Measurements from ENCODE around the gene PGC.
A peak's percentile ranks its signal among the peaks of the same experiment; 100 is the strongest.

PGC gene

DNA sequence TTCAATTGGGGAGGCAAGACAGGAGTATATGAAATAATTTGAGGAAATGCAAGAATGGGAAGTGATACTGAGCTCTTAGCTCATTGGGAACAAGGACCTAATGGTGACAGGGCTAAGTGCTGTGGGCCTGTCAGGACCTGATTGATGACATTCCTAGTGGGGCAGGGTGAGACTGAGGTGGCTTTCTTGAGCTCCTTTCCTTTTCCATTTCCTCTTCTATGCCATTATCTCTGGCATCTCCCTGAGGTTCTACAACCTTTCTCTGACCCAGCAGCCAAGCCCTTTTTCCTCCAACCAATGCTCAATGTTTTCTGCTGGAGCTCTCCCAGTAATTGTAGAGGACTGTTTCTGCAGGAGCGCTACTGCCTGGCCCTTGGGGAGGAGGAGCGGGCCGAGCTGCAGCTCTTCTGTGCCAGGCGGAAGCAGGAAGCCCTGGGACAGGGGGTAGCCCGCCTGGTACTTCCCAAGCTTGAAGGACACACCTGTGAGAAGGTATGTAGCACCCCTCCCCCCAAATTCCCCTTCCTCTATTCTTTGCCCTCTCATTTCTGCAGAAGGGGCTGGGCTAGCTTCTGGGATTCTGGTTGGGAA is 37.5 kb upstream of the PGC start:
- FAIRE-seq (no peak), DNase-seq (ENCODE audit: insufficient read length) (no peak)
- TF ChIP-seq TAF1 (IDR thresholded peaks at IDR 0.05; ENCODE audit: borderline replicate concordance, low read depth, low read length) (no peak), POLR2A (IDR thresholded peaks at IDR 0.05; ENCODE audit: low read depth, low read length) (no peak), POLR2AphosphoS5 (IDR thresholded peaks at IDR 0.05; ENCODE audit: low read depth, low read length) (no peak)

DNA sequence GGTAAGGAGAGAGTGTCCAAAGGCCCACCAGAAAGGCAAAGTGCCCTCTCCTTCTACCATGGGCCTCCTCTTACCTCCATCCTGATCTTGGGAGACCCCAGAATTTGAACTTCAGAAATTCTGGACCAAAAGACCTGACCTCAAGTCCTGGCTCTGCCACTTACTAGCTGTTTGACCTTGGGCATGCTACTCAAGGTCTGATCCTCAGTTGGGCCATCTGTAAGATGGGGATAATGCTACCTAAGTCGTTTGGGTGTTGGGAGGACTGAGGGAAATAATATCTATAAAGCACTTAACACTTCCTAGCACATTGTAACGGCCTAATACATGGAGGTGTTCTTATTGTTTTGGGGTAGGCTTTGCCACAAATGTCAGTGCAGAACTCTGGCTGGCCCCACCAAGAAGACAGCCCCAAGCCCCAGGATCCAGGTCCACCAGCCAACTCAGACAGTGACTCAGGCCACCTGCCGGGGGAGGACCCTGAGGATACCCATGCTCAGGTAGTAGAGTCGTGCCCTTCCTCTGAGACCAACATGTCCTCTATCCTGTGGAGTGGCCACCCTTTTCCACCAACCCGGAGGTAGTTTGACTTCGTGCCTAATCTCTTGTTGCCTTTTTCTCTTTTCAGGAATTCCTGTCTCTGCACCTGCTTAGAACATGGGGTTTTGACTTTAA is 36.0 kb upstream of the PGC start:
- no peak for FAIRE-seq

DNA sequence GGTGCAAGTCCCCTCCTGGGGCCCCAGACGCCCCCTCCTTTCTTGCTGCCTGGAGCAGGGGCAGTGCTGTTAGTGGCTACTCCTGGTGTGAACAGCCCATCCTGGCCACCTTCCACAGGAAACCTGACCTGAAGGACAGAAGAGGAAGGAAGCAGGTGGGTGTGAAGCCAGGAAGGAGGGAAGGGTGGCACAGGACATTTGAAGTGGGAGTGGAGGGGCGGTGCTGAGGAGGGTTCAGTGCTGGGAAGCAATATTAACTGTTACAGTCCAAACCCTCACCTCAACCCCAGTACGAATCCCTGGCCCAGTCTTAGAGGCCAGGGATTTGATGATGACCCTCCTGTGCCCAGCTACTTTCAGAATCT is 34.2 kb upstream of the PGC start:
- no peak for FAIRE-seq
- TF ChIP-seq TAF1 (IDR thresholded peaks at IDR 0.05; ENCODE audit: borderline replicate concordance, low read depth, low read length): no peak
- no peak for TF ChIP-seq POLR2A (IDR thresholded peaks at IDR 0.05; ENCODE audit: low read depth, low read length)
- no peak for TF ChIP-seq POLR2AphosphoS5 (IDR thresholded peaks at IDR 0.05; ENCODE audit: low read depth, low read length)
- DNase-seq (ENCODE audit: insufficient read length): no peak

More for the DNA sequence above, 36.0 kb upstream of the PGC start:
- no peak for DNase-seq (ENCODE audit: insufficient read length)
- TF ChIP-seq POLR2AphosphoS5 (IDR thresholded peaks at IDR 0.05; ENCODE audit: low read depth, low read length) (no peak), POLR2A (IDR thresholded peaks at IDR 0.05; ENCODE audit: low read depth, low read length) (no peak), TAF1 (IDR thresholded peaks at IDR 0.05; ENCODE audit: borderline replicate concordance, low read depth, low read length) (no peak)

DNA sequence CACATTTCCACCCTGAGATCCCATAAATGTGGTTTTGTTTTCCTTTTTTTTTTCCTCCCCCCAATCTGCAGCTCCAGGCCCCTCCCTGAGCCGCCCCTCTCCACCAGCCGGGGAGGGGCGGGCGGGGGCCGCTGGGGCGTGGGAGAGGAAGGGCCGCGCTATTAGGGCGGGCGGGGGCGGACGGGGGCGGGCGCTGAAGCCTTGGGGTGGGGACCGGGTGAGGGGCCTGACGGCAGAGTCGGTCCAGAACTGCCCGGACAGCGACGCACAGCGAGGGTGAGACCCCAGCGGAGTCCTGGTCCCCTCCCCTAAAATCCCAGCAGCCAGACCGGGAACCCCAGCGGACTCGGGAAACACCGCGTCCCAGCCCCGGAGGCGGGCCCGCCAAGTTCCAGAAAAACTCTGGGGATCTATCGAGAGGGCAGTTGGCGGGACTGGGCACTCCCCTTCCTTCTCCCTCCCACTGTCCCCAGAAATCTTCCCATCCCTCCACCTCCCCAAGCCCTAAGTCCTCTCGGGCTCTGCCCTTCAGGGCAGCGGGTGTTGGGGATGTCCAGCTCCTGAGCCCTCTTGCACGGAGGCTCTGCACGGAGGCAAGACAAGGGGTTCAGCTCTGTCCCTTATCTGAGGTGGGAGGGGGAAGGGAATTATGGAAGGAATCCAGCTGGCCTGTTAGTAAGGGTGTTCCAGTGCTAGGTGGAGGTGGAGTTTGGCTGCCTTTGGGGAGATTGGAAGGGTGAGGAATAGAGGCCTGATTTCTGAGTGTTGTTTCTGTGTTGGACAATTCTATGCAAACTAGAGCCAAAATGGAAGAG is 33.6 kb upstream of the PGC start, which contains the start of gene PRICKLE4:
Gene PRICKLE4, plus strand, starts transcription at position 232 of the 815 bp plus-strand sequence. CDS start 2,692 bp downstream, outside the sequence.
- TF ChIP-seq POLR2A (IDR thresholded peaks at IDR 0.05; ENCODE audit: low read depth, low read length) (no peak), POLR2AphosphoS5 (IDR thresholded peaks at IDR 0.05; ENCODE audit: low read depth, low read length) (no peak)
- DNase-seq (ENCODE audit: insufficient read length): no peak
- no peak for FAIRE-seq

DNA sequence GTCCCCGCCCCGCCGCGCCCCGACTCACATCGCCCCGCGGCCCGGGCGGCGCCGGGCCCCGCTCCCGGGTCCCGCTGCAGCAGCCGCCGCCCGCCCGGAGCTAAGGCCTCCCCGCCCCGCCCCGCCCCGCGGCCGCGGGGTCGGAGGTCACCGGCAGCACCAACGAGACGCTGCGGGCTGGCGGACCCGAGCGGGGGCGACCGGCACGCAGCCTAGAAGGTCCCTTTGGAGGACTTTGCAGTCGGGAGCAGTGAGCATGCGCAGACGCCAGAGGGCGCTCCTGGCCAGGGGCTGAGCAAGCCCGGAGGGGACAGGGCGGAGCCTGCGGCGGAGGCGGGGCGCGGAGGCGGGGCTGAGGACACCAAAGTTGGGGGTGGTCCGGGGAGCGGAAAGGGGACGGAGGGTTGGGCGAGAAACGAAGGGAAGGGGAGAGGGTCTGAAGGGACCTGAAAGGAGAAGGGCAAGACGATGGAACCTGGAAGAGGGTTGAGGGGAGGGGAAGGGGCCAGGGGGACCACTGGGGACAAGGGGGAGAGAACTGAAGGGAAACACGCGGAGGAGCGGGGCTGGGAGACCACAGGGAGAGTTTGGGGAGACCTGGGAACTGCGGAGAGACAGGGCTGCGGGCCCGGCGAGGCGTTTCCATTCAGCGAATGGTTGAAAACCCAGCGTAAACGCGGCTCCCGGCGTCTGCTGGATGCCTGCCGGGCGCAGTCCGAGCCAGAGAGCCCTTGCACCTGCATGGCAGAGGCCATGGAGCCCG is 32.8 kb upstream of the PGC start, which contains the start of gene FRS3:
Gene FRS3, minus strand, starts transcription at position 113 of the 763 bp plus-strand sequence. CDS start 2,913 bp downstream, outside the sequence.
- DNase-seq (ENCODE audit: insufficient read length): peak; percentile 98
- FAIRE-seq: peak; percentile 96
- no peak for TF ChIP-seq POLR2A (IDR thresholded peaks at IDR 0.05; ENCODE audit: low read depth, low read length)
- no peak for TF ChIP-seq TAF1 (IDR thresholded peaks at IDR 0.05; ENCODE audit: borderline replicate concordance, low read depth, low read length)
- no peak for TF ChIP-seq POLR2AphosphoS5 (IDR thresholded peaks at IDR 0.05; ENCODE audit: low read depth, low read length)

DNA sequence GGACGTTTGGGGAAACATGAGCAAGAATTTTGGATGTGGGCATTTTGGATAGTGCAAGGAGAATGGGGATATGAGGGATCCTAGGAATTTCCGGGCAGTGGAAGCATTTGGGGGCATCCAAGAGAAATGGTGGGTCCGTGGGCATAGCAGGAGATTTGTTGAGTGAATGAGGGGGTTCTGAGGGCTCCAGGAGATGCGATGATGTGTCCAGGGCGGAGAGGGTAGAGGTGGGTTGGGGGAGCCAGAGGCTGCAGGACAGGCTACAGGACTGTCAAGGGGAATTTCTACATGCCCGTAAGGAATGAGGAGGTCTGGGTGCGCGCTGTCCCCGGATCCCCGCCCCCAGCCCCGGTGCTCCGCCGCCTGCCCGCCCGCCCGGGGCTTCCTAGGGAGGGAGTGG is 32.1 kb upstream of the PGC start:
- DNase-seq (ENCODE audit: insufficient read length) (no peak), FAIRE-seq (no peak)

DNA sequence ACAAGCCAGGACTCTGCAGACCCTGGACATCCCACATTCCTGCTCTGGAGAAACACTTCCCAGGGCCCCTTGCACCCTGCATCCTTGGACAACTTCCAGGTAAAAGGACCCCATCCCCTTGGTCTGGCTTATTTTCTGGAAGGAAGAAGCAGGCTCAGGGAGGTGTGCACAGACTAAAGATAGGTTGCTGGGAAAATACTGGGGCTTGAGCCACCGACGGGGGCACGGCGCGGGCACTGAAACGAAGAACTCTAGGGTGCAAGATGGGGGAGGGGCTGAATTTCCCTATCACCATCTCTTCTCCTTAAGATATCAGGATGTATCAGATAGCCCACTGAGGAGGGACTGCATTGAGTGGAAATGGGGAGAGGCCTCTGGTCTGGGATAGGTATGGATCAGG is 31.7 kb upstream of the PGC start:
- no peak for DNase-seq (ENCODE audit: insufficient read length)
- no peak for TF ChIP-seq POLR2A (IDR thresholded peaks at IDR 0.05; ENCODE audit: low read depth, low read length)
- TF ChIP-seq POLR2AphosphoS5 (IDR thresholded peaks at IDR 0.05; ENCODE audit: low read depth, low read length): no peak
- no peak for TF ChIP-seq TAF1 (IDR thresholded peaks at IDR 0.05; ENCODE audit: borderline replicate concordance, low read depth, low read length)
- FAIRE-seq: no peak

More for the DNA sequence above, 32.1 kb upstream of the PGC start:
- no peak for TF ChIP-seq POLR2AphosphoS5 (IDR thresholded peaks at IDR 0.05; ENCODE audit: low read depth, low read length)
- TF ChIP-seq POLR2A (IDR thresholded peaks at IDR 0.05; ENCODE audit: low read depth, low read length): no peak
- no peak for TF ChIP-seq TAF1 (IDR thresholded peaks at IDR 0.05; ENCODE audit: borderline replicate concordance, low read depth, low read length)

DNA sequence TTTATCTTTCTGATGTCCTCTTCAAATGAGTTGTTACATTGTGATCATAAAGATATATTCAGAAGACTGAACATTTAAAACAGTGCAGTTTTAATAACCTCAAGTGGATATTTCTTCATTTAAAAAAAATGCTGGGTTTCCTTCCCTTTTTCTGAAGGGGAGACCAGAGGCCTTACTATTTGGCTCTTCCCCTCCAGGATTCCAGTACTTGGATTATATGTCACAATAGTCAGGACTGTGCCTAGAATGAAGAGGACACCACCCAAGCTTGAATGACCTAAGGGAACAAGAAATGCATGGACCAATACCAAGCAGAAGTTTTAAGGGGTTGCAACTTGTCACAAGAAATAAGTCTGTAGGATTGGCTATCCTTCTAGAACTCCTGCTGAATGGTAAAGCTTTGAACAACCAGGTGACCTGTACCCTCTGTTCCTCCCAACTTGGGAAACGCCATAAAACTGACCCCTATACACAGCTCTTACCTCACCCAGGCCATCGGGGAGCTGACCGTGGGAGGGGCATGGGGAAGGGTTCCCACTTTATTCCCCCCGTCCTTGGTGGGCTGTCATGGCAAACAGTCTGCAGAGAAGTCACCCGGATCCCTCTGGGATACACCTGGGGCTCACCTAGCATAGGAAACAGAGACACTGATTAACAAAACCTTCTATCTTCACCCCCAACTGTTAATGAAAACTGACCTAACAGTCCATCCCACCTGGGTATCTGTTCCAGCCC is 30.5 kb upstream of the PGC start:
- TF ChIP-seq POLR2AphosphoS5 (IDR thresholded peaks at IDR 0.05; ENCODE audit: low read depth, low read length) (no peak), POLR2A (IDR thresholded peaks at IDR 0.05; ENCODE audit: low read depth, low read length) (no peak), TAF1 (IDR thresholded peaks at IDR 0.05; ENCODE audit: borderline replicate concordance, low read depth, low read length) (no peak)
- DNase-seq (ENCODE audit: insufficient read length): no peak
- FAIRE-seq: no peak

DNA sequence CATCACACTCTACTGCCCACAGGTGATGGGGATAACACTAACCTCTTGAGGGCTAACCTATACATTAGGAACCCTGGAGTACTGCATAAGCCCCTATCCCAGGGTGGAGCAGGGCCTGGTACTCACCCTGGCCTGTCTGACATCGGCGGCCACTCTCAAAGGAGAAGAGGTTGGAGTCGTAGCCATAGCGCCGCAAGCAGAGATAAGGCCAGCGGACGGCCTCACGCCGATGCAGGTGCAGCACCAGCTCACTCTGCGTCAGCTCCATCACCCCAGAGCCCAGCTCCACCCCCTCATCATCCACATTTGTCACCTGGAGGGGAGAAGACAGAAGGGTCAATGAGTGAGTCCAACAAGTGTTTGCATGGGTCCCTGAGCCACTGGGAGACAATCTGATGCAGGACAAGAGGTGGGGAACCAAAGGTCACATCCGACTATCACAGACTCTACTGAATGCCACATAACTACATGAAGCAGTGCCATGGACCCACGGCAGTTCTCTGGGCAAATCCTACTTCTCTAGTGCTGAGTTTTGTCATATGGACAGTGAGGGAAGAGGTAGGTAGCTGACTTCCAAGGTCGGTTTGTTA is 28.2 kb upstream of the PGC start:
- FAIRE-seq: no peak
- DNase-seq (ENCODE audit: insufficient read length): no peak
- no peak for TF ChIP-seq TAF1 (IDR thresholded peaks at IDR 0.05; ENCODE audit: borderline replicate concordance, low read depth, low read length)
- no peak for TF ChIP-seq POLR2AphosphoS5 (IDR thresholded peaks at IDR 0.05; ENCODE audit: low read depth, low read length)
- no peak for TF ChIP-seq POLR2A (IDR thresholded peaks at IDR 0.05; ENCODE audit: low read depth, low read length)

DNA sequence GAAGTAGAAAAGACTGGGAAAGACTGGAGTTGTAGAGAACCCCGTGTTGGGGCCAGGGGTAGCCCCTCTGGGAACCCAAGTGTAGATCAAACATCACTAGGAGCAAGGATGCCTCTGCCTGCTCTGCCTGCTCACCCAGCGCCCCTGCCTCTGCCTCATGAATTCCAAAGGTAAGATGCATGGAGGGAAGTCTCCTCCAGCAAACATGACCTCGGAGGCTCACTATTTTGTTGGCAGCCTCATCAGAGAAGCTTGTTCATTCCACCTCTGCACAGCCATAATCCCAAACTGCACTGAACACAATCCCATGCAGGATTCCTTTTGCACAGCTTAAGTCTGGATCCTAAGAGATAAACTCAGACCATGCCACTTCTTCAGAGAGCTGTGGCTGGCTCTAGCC is 27.6 kb upstream of the PGC start:
- FAIRE-seq (no peak), DNase-seq (ENCODE audit: insufficient read length) (no peak)
- TF ChIP-seq TAF1 (IDR thresholded peaks at IDR 0.05; ENCODE audit: borderline replicate concordance, low read depth, low read length) (no peak), POLR2A (IDR thresholded peaks at IDR 0.05; ENCODE audit: low read depth, low read length) (no peak), POLR2AphosphoS5 (IDR thresholded peaks at IDR 0.05; ENCODE audit: low read depth, low read length) (no peak)

All from GM12892 (cell line).